NCI-H2196 treated with DMSO at 0.1 percent for 48 hours (cell line): Measurements from ENCODE around the gene OPALIN.

Source experiments
- DNase-seq: peaks from one replicate; lab custom pipeline; 2025; ENCODE audit not compliant: unreplicated experiment; lab: John Stamatoyannopoulos, UW

Gene OPALIN

DNA sequence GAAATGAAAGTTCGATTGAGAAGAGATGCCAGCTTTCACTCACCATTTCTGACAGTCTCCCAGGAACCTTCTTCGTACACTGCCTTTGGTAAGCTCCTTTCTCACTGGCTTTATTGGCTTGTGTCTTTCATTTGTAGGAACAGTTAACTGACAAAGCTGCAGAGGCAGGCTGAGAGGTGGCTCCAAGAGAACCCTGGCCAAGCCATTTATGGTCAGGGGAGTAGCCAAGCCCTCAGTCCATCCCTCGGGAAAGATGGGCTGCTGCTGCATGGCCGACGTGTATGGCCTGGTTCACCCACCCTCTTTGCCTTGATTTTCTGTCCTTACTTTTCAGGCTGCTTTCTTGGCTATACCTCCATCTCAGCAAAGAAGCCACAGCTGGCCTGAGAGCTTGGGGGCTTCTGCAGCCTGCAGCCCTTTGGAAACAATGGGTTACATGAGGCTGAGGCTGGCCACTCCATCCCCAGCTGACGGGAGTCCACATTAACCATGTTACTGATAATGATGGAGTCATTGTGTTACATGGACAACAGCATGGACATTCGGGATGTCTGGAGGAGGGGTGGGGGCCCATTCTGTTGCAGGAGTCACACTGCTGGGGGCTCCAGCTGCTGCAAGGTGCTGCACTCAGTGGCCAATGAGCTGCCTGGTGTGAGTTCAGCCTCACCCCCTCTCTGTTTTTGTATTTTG, at the start of gene OPALIN:
Gene OPALIN (minus strand): TSS at position 152 of the 690 bp plus-strand sequence. CDS start 106 bp downstream, at position 46.
- no peak for DNase-seq

DNA sequence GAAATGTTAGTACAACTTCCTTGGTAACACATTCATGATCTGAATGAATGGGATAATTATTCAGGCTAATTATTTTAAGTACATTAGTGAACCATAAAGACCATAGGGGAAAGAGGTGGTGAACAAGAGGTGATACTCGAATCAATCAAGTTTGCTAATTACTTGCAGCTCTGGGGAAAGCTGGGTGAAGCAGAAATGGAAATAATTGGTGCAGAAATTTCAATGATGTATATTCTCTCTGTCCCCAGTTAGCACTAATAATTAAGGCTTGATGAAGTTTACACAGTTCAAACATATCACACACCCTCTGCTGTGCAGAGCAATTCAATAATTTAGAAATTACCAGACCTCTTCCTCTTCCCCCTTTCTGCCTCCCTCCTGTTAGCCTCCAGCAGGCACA, 49.4 kb upstream of the OPALIN start:
- no peak for DNase-seq

GRCh38 chr10:96407560-96408069, 48.8 kb upstream of the OPALIN start:
- no peak for DNase-seq

GRCh38 chr10:96406091-96406490, 47.3 kb upstream of the OPALIN start:
- DNase-seq: no peak

DNA sequence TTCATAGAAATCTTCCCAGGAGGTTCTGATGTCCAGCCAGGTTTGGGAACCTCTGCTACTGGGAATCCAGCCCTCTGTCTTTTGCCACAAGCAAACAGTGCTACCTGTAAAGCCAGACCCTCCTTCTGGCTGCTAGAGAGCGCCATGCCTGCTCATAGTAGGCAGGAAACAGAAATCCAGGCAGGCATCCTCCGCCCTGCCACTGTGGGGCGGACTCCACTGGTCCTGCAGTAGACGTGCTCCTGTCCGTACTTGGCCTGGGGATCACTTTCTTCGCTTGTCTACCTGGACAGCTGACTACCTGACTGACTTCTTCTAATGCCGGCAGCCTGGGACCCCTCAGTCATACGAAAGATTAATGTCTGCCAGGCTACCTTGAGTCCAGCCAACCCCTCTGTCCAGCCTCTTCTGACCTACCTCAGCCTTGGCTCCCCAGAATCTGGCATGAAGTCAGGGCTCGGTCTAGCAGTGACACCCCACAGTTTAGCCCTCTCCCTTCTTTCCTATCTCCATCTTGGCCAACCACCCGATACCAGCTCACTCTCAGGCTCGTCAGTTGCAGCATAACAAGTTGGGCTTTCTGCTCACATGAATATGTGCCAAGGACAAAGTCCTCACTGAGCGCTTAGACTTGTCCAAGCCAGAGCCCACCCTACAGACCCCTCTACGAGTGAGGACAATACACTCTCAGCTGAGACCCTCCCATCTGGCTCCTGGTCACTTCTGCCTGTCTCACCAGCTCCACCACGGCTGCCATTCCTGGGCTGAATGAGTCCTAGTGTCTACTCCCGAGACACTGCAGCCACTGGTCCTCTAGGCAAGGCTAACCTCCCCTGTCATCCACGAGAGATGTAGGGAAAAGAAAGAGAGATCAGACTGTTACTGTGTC, 43.9 kb upstream of the OPALIN start:
- DNase-seq: no peak

DNA sequence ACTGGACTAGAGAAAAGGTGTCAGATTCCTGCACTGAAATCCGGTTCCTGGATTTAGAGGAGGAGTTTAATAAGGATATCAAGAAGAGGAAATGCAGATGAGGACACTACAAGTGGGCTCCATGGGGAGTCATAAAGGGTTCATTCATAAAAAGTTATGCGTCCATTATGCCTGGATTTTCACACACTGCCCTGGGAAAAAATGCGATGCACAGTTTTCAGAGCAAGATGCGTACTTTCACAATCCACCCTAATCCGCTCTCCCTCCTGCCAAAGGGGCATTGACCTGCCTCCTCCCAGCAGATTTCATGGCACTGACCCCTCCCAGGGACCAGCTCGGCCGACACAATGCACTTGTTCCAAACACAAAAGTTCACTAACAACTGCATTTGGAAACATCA, 42.2 kb upstream of the OPALIN start:
- no peak for DNase-seq

GRCh38 chr10:96400465-96400864, 41.7 kb upstream of the OPALIN start:
- no peak for DNase-seq

DNA sequence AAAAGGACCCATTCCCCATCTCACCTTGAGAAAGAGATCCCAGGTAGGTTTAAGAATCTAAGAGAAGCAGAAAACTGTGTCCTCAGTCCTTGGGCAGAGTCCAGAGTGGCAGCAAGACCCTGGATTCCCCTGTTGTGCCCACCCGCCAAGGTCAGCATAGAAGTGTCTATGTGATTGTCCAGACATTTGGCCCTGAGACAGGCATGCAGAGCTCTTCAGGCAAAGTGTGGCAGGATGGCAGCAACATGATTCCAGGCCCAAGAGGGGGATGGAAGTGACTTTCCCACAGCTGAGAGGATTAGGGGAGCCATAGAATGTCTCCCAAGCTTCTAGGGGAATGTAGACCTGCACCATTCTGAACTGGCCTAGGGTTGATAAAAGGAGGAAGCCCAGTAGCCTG, 39.1 kb upstream of the OPALIN start:
- DNase-seq: no peak

DNA sequence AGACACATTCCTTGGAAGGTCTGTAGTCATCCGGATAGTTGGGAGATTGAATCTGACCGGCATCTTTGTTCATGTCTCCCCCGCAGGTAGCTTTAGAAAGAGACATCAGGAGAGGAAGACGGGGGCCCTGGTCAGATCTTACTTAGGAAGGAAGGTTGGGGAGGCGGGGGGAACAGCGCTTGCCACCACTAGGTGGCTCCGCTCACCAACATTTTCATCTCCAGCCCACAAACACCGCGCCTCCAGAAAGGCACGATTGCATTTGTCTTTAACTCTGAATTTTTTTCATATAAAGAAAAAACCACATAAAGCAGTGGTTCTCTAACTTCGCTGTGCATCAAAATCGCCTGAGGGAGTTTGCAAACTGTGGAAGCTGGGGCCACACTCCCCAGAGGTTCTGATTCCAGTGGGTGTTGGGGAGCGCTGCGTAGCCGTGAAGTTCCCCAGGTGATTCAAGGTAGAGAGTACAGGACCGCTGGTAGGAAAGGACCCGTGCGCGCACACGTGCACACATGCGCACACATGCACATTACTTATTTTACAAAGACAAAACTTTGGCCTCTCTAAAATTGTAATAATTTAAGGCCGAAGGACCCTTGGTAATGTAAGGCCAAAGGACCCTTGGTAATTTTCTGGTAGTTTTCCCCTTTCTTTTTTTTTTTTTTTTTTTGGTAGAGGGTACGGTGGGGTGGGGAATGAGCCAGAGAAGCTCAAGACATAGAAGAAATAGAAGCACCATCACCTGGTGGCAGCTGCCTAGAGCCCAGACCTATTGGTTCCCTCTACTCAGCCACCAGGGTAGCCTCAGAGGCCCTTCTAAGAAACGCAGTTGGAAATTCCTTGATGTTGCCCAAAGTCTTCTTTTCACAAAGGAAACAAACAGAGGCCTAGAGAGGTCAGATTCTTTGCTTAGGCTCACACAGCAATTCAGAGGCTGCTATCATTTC, 37.4 kb upstream of the OPALIN start:
- peak; percentile 4 for DNase-seq

- DNase-seq: peak; percentile 65
These were observed 31.7 kb upstream of the OPALIN start for GRCh38 chr10:96390460-96390864.

GRCh38 chr10:96389785-96390184, 31.0 kb upstream of the OPALIN start:
- DNase-seq: no peak

DNA sequence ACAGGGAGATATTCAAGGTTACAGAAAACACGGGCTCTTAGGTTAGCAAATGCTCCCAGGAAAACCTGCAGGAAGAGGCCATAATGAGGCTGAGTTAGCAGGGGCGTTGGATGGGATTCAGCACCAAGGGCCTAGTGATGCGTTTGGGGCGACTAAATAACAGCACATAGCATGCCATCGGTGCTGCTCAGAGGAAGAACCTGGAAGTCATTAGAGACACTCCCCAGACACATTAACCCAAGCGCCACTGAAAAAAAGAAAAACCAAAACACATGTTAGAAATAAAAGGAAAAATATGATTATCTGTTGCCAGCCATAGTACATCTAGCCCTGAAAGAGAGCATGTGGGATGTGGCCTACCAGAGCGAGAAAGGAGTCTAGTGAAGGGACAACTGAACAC, 28.8 kb upstream of the OPALIN start:
- no peak for DNase-seq

- DNase-seq: no peak
These were observed 28.4 kb upstream of the OPALIN start for GRCh38 chr10:96387161-96387560.

- DNase-seq: no peak
These were observed 25.7 kb upstream of the OPALIN start for GRCh38 chr10:96384506-96384905.

DNA sequence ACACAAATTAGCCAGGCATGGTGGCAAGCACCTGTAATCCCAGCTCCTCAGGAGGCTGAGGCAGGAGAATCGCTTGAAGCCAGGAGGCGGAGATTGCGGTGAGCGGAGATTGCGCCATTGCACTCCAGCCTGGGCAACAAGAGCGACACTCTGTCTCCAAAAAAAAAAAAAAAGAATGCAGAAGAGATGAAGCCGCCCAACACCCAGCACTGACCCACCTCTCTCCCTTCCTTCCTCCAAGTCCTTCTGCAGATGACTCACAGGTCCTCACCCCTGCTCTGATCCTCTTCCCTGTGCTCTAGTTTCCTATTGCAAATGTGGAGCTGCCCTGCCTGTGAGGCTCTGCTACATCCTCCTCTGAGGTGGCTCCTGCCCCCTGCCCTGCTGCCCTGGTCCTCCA, 22.0 kb upstream of the OPALIN start:
- no peak for DNase-seq

DNA sequence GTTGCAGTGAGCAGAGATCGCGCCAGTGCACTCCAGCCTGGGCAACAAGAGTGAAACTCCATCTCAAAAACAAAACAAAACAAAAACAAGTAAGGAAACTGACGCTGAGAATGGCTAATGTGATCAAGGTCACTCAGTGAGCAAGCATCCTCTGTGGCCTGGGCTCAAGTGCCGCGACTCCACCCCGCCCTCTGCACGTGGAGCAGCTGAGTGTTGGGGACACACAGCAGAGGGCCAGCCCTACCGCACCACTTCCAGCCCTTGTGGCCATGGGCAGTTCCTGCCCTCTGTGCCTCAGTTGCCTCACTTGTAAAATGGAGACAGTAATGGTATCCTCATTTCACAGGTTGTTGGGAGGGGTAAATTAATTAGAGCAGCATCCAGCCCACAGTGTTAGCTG, 21.0 kb upstream of the OPALIN start:
- DNase-seq: no peak

- no peak for DNase-seq
These were observed 19.9 kb upstream of the OPALIN start for GRCh38 chr10:96378741-96379140.

GRCh38 chr10:96377816-96378294, 19.1 kb upstream of the OPALIN start:
- DNase-seq: no peak

DNA sequence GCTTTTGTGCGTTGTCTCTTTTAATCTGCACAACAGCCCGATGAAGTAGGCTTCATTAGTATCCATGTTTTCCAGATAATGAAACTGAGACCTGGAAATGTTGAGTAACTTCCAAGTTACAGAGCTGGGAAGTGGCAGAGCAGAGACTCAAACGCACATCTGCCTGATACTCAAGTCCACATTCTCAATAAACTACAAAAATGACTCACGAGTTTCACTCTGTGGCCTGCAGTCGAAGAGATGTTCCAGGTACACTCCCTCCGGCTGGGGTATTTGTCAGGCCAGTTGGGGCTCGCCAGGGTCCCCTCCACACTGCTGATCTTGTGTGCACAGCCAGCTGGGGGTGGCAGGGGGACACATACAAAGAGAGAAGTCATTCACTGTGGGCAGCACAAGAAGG, 17.7 kb upstream of the OPALIN start:
- DNase-seq: no peak

GRCh38 chr10:96374985-96375830, 16.4 kb upstream of the OPALIN start:
- DNase-seq: peak; percentile 11
